Thyroid gland (tissue), 4 donors: ENCODE measurements around the gene VSX2. TPM values are rescaled to one million over a fixed set of nuclear protein-coding genes. Genes with fewer than 3 reads are reported as not detected.
A peak's percentile ranks its signal among the peaks of the same experiment; 100 is the strongest.

Source experiments
- DNase-seq, 2 donors: peaks; one replicate each; pipeline ENCODE4 v3.0.0-alpha.2; 2019
- H3K27ac ChIP-seq, 3 donors: fragments of 200-600 bp; sonication (generic); 1 replicate in 2 of 3; 2 replicates in 1 of 3; pipeline ENCODE4 v1.5.1; 2016 to 2019; ENCODE audit warnings: mild to moderate bottlenecking in 1 of 3, moderate library complexity in 1 of 3
- H3K27me3 ChIP-seq: fragments of 200-600 bp; sonication (generic); one replicate; pipeline ENCODE4 v1.5.1; 2019
- H3K36me3 ChIP-seq, 2 donors: fragments of 200-600 bp; sonication (generic); one replicate each; pipeline ENCODE4 v1.5.1; 2016 to 2019
- H3K4me1 ChIP-seq, 2 donors: fragments of 200-600 bp; sonication (generic); one replicate each; pipeline ENCODE4 v1.5.1; 2017 to 2019
- H3K4me3 ChIP-seq, 3 donors: fragments of 200-600 bp; sonication (generic); replicated peaks in 1 of 3; 1 replicate in 2 of 3; 2 replicates in 1 of 3; pipeline ENCODE4 v1.5.1; 2016; ENCODE audit warnings: mild to moderate bottlenecking in 1 of 3
- H3K9me3 ChIP-seq: fragments of 200-600 bp; sonication (generic); one replicate; pipeline ENCODE4 v1.5.1; 2017
- CTCF ChIP-seq, 6 experiments: fragments of 200-600 bp in 3 of 6; fragments of 450-650 bp in 3 of 6; sonication (generic) in 3 of 6; IDR thresholded peaks; one replicate each; pipeline ENCODE4 v1.5.1; 2016 to 2019; ENCODE audit warnings: antibody characterized with exemption in 6 of 6, mild to moderate bottlenecking in 2 of 6, inconsistent platforms in 1 of 6, moderate library complexity in 1 of 6
- POLR2A ChIP-seq, 2 donors: fragments of 450-650 bp; IDR thresholded peaks; one replicate each; pipeline ENCODE4 v1.6.1; 2017; ENCODE audit warnings: antibody characterized with exemption in 2 of 2, mild to moderate bottlenecking in 2 of 2, moderate library complexity in 1 of 2
- WGBS, 2 donors: methylation state at CpG; one replicate each; pipeline ENCODE4 v1.1.5; 2017; 5-methylcytosine and 5-hydroxymethylcytosine counted together
- intact Hi-C: fragments of 100-400 bp; cut with DNase I; formaldehyde crosslinking; loops from one replicate; pipeline ENCODE4 v1.15.1; 2023
- total RNA-seq, 4 donors: library from RNA; depleted of rRNA; stranded (reverse); fragments of >200 nt; gene quantifications; one replicate each; pipeline ENCODE4 v1.2.3, GENCODE V29; 2016

VSX2 gene
- total RNA-seq, 4 donors from 2014 or later = not detected

GRCh38 chr14:74299061-74299545, 59.9 kb downstream of the VSX2 start:
- no peaks in the 10 kb centered on the region for H3K27me3 ChIP-seq
- intact Hi-C loops = no loop called here
- WGBS, 2 donors = 63 to 69% methylated on average over 10 of the region's 10 CpGs
- peaks cover 4 to 14% of the 10 kb centered on the region in 2 donors for H3K4me1 ChIP-seq
- peak in 1 of 2 donors; percentile 11 for DNase-seq
- H3K9me3 ChIP-seq = no peaks in the 10 kb centered on the region
- no peak overlapping the region for H3K4me3 ChIP-seq
- H3K27ac ChIP-seq = peak overlapping the region in 2 of 3 donors; percentile 6 to 49
- H3K36me3 ChIP-seq = peaks cover 16 to 46% of the 10 kb centered on the region in 2 donors
- no peak for TF ChIP-seq CTCF (IDR thresholded peaks at IDR 0.05)
- TF ChIP-seq POLR2A (IDR thresholded peaks at IDR 0.05) = no peak

- H3K4me1 ChIP-seq = peaks cover 4 to 14% of the 10 kb centered on the region in 2 donors
- no peak for DNase-seq
- H3K36me3 ChIP-seq = peaks cover 4 to 27% of the 10 kb centered on the region in 2 donors
- peak overlapping the region in 2 of 3 donors; percentile 73 to 91 for H3K27ac ChIP-seq
- H3K9me3 ChIP-seq = no peaks in the 10 kb centered on the region
- 19 to 30% methylated on average over 22 of the region's 22 CpGs for WGBS, 2 donors
- TF ChIP-seq POLR2A (IDR thresholded peaks at IDR 0.05) (no peak), CTCF (IDR thresholded peaks at IDR 0.05) (no peak)
- H3K27me3 ChIP-seq = no peaks in the 10 kb centered on the region
- peak overlapping the region in 2 of 3 donors; percentile 4 to 85 for H3K4me3 ChIP-seq
- intact Hi-C loops = no loop called here
Observed at GRCh38 chr14:74301594-74302151, 62.4 kb downstream of the VSX2 start.

- H3K27ac ChIP-seq = peak overlapping the region; percentile 66 to 91 (median 73)
- DNase-seq = peak in 1 of 2 donors; percentile 14
- H3K36me3 ChIP-seq = peaks cover 0 to 23% of the 10 kb centered on the region in 2 donors
- H3K27me3 ChIP-seq = no peaks in the 10 kb centered on the region
- H3K9me3 ChIP-seq = no peaks in the 10 kb centered on the region
- intact Hi-C loops = no loop called here
- 0% methylated on average over 6 of the region's 6 CpGs for WGBS, 2 donors
- peak overlapping the region; percentile 46 to 85 (median 64) for H3K4me3 ChIP-seq
- H3K4me1 ChIP-seq = peaks cover 4 to 14% of the 10 kb centered on the region in 2 donors
- TF ChIP-seq CTCF (IDR thresholded peaks at IDR 0.05) (peak; percentile 14 to 55 (median 46)), POLR2A (IDR thresholded peaks at IDR 0.05) (no peak)
Observed at GRCh38 chr14:74302152-74302628, 62.9 kb downstream of the VSX2 start.

GRCh38 chr14:74302634-74303569, 63.7 kb downstream of the VSX2 start, which contains the start of gene ABCD4:
Gene ABCD4 (minus strand): TSS chr14:74302934. CDS start chr14:74302912, 22 bp downstream.
- peak in 1 of 2 donors; percentile 83 for TF ChIP-seq POLR2A (IDR thresholded peaks at IDR 0.05)
- peak in 4 of 6 experiments; percentile 2 to 54 (median 46) for TF ChIP-seq CTCF (IDR thresholded peaks at IDR 0.05)
- Histone ChIP-seq H3K4me1 (peaks cover 4 to 14% of the 10 kb centered on the region in 2 donors), H3K27me3 (no peaks in the 10 kb centered on the region), H3K9me3 (no peaks in the 10 kb centered on the region), H3K36me3 (peaks cover 0 to 17% of the 10 kb centered on the region in 2 donors), H3K4me3 (peak within 1 kb of the TSS; percentile 46 to 85 (median 64)), H3K27ac (peak within 1 kb of the TSS; percentile 73 to 91 (median 77))
- DNase-seq = peak; percentile 95 to 96
- 17 to 19% methylated on average over 37 to 49 of the region's 61 CpGs for WGBS, 2 donors
- intact Hi-C loops = no loop called here
